HG02938 (cell line): ENCODE data around the gene RAB34.

ENCODE experiments used
- ATAC-seq: cut with Tn5 transposase; IDR thresholded peaks from one replicate; pipeline ENCODE4 v1.9.1; 2021; ENCODE audit warnings: mild to moderate bottlenecking, moderate library complexity; ENCODE audit not compliant: unreplicated experiment

Gene RAB34

GRCh38 chr17:28688481-28688880 lies 29.2 kb downstream of the RAB34 start:
- ATAC-seq, result no peak

- ATAC-seq, result no peak
Observed at GRCh38 chr17:28686296-28686695, 31.4 kb downstream of the RAB34 start.

GRCh38 chr17:28685366-28685765 lies 32.3 kb downstream of the RAB34 start:
- no peak for ATAC-seq

GRCh38 chr17:28684963-28685362 lies 32.7 kb downstream of the RAB34 start:
- no peak for ATAC-seq

- no peak for ATAC-seq
Observed at GRCh38 chr17:28682655-28683054, 35.0 kb downstream of the RAB34 start.

GRCh38 chr17:28675980-28676379 lies 41.7 kb downstream of the RAB34 start:
- no peak for ATAC-seq

GRCh38 chr17:28675490-28675889 lies 42.2 kb downstream of the RAB34 start:
- ATAC-seq, result no peak

- ATAC-seq, result no peak
Observed at GRCh38 chr17:28669918-28670317, 47.8 kb downstream of the RAB34 start.

- ATAC-seq, result no peak
Observed at GRCh38 chr17:28667870-28668269, 49.8 kb downstream of the RAB34 start.

- no peak for ATAC-seq
Observed at GRCh38 chr17:28665994-28666393, 51.7 kb downstream of the RAB34 start.
